C4-2B (cell line): ENCODE measurements around the gene TDP1.

Experiments
- H3K27ac ChIP-seq: fragments of 450-650 bp; 2 replicates; pipeline ENCODE4 v1.5.1; 2017
- CTCF ChIP-seq: fragments of 450-650 bp; conservative IDR thresholded peaks from 2 replicates; pipeline ENCODE4 v1.5.1; 2017; ENCODE audit warnings: mild to moderate bottlenecking
- ZFX ChIP-seq: fragments of 450-650 bp; IDR thresholded peaks from 2 replicates; pipeline ENCODE4 v1.6.1; 2017

Gene TDP1

GRCh38 chr14:89947344-89947743 is 8.4 kb upstream of the TDP1 start:
- no peak overlapping the region for H3K27ac ChIP-seq
- TF ChIP-seq ZFX (no peak), CTCF (no peak)

DNA sequence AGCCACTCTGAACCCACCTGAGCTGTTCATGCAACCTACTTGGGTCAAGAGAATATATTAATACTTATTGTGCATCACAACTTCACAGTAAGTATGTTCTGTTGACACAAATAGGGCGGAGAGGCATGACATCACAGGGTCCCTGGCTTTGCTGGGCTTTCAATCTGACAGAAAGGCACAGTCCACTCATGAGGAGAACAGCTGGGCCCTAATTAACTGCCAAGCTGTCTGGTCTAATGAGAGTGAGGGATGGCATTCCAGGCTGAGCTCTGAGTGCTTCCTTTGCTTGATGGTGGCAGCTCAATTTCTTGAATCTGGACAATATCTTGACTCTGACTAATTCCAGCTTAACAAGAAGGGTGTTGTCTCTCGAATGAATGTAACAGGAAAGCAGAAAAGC is 3.2 kb upstream of the TDP1 start:
- H3K27ac ChIP-seq = no peak overlapping the region
- TF ChIP-seq ZFX (no peak), CTCF (no peak)

DNA sequence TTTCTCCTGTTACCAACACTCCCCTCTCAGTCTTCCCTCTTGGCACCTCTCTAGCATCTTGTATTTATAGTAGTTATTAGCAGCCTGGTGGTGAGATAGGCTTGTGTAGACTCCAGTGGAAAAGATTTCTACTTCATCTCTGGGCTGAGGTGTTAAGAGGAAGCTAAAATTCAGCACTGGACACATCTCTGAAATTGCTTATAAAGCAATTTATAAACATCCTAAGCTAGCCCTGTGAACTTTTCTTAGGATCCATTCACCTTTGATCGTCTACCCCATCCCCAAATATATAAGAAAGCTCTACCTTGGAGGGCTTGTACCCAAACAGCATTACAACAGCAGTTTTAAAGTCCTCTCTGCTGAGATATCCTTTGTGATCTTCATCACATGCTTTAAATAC is 2.1 kb upstream of the TDP1 start:
- TF ChIP-seq ZFX (no peak), CTCF (no peak)
- H3K27ac ChIP-seq = no peak overlapping the region

DNA sequence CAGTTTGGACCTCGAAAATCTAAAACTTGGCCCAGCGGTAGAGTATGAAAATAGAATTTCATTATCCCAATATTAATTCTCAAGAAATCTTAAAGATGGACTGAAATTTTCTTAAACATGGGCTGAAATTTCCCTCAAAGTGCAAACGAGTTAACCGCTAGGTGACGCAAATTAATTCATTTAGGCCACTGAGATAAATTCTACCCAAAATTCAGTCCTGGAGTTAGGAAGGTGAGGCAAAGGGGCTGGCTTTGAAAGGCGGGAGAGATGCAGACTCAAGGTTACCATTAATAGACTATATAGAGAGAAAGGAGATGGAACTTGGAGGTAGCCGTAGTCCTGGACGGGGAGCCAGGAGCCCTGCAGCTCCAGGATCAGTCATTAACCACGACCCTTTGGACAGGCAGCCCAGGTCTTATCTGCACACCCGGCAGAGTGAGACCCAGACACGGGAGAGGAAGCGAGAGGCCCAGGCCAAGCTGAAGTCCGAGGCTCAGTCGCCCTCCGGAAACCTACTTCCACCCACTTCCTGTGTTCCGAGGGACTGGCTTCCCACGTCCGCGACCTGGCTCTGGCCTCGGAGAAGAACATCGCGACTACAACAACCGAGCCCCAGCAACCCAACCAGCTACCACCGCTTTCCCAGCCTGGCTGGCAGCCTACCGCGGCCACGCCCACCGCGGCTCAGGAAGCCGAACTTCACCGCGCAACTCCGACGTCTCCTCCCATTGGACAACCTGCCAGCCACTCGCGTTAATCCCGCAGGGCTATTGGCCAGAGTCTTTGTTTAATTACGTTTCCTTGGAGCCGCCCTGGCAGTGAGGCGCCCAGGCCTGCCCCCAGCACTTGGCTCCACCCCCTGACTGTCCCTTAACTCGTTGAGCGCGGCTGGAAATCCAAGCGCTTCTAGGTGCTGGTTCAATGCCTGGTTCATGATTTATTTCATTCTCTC is 1.4 kb upstream of the TDP1 start, which contains the start of gene EFCAB11:
Gene EFCAB11, minus strand, starts transcription at position 661 of the 952 bp plus-strand sequence. Its CDS starts 70 bp downstream, at position 591.
- H3K27ac ChIP-seq = peak within 1 kb of the TSS; percentile 92
- peak; percentile 61 for TF ChIP-seq ZFX
- TF ChIP-seq CTCF = peak; percentile 52

DNA sequence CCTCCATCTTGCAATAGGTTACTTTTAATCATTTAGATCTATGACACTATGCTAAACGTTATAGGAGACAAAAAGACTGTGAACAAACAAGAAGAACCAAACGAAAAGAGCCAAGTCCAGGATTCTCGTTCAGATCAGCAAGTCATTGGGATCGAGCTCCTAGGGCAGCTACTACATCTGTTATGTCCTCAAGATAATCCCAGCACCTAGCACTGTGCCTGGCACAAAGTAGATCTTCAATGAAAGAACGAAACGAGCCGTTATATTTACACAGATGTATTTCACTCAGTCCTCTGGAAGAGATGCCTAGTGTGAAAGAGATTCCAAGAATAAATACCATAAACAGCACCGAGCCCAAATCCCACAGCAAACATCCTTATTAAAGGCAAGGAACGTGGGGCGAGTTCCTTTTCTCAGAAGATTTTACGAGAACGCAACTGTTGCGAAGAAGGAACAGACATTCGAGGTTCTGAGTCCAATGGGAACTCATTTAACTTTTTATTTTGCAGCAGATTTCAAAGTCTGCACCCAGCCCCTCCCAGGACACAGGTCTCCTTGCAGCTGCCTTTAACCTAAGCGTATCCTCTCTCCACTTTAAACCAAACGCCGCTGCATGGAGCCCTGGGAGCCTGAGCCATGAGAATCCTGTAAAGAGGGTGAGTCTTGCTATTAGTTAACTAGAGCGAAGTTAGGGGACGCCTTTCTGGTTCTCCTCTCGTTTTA is 544 bp upstream of the TDP1 start:
- TF ChIP-seq ZFX (no peak), CTCF (no peak)
- peak overlapping the region; percentile 92 for H3K27ac ChIP-seq

- TF ChIP-seq CTCF = no peak
- no peak for TF ChIP-seq ZFX
- peak overlapping the region; percentile 92 for H3K27ac ChIP-seq
Measured at GRCh38 chr14:89956661-89957009, 908 bp downstream of the TDP1 start.

GRCh38 chr14:89957376-89957775 is 1.6 kb downstream of the TDP1 start:
- no peak for TF ChIP-seq ZFX
- no peak for TF ChIP-seq CTCF
- no peak overlapping the region for H3K27ac ChIP-seq
